HCT116 (cell line): ENCODE data around the gene MYL12B. TPM values are rescaled to one million over a fixed set of nuclear protein-coding genes. Genes with fewer than 3 reads are reported as not detected.
A peak's percentile ranks its signal among the peaks of the same experiment; 100 is the strongest.

Source experiments
- ATAC-seq: fragments of 200-7000 bp; cut with Tn5 transposase; 2 replicates; pipeline ENCODE4 v1.9.1; 2020; ENCODE audit warnings: mild to moderate bottlenecking, moderate library complexity
- BruUV-seq: library from RNA; stranded (reverse); fragments of 400-500 nt; replicated peaks from 2 replicates; lab custom pipeline; 2021; lab: Mats Ljungman, UMichigan
- CTCF ChIA-PET: fragments of 300-600 bp; sonication (Branson Sonifier 250); formaldehyde crosslinking; loops from one replicate; lab custom pipeline; 2021; ENCODE audit warnings: antibody characterized with exemption; lab: Charles Lee
- POLR2A ChIA-PET: fragments of 300-600, 350-600 bp; sonication (Branson Sonifier 250); formaldehyde crosslinking; loops from one replicate; lab custom pipeline; 2021; ENCODE audit warnings: antibody characterized with exemption; lab: Charles Lee
- RAD21 ChIA-PET, 2 experiments: fragments of 300-600 bp; sonication (Branson Sonifier 250); formaldehyde crosslinking; loops; one replicate each; lab custom pipeline; 2023; ENCODE audit warnings: low total read pairs in 2 of 2; ENCODE audit not compliant: uncharacterized antibody in 2 of 2, unreplicated experiment in 2 of 2, low non-redundant PET in 1 of 2; lab: Charles Lee
- DNase-seq: peaks from one replicate; pipeline ENCODE4 v3.0.0-alpha.2; 2010; ENCODE audit warnings: low read depth, low spot score
- H2AFZ ChIP-seq: fragments of 200-600 bp; shearing (Covaris generic), sonication (generic); 2 replicates; pipeline ENCODE4 v1.6.1; 2017; ENCODE audit warnings: low read depth, mixed run types, mixed read lengths, antibody characterized with exemption, low read length; ENCODE audit not compliant: poor library complexity, severe bottlenecking
- H3K27ac ChIP-seq: 2 replicates; pipeline ENCODE4 v1.5.1; 2012; ENCODE audit warnings: low read depth, low read length
- H3K27me3 ChIP-seq: fragments of 200-600 bp; sonication (generic); 2 replicates; pipeline ENCODE4 v1.6.1; 2016; ENCODE audit warnings: mixed run types, low read length, mixed read lengths; ENCODE audit not compliant: insufficient read depth
- H3K36me3 ChIP-seq, 2 experiments: fragments of 200-500 bp in 1 of 2; fragments of 200-600 bp in 1 of 2; sonication (Bioruptor generic) in 1 of 2; sonication (generic) in 1 of 2; 2 replicates each; pipeline versions ENCODE4 v1.5.1 to v1.6.1; 2014 to 2016; ENCODE audit warnings: low read length in 2 of 2, inconsistent platforms in 1 of 2, mixed read lengths in 1 of 2, mixed run types in 1 of 2; ENCODE audit not compliant: insufficient read depth in 2 of 2, control insufficient read depth in 1 of 2
- H3K4me1 ChIP-seq, 2 experiments: fragments of 200-600 bp in 1 of 2; sonication (generic) in 1 of 2; 2 replicates each; pipeline versions ENCODE4 v1.5.1 to v1.6.1; 2012 to 2017; ENCODE audit warnings: low read length in 2 of 2, inconsistent platforms in 1 of 2, mild to moderate bottlenecking in 1 of 2, mixed read lengths in 1 of 2, mixed run types in 1 of 2, moderate library complexity in 1 of 2; ENCODE audit not compliant: insufficient read depth in 2 of 2, control insufficient read depth in 1 of 2
- H3K4me2 ChIP-seq: fragments of 200-600 bp; sonication (generic); 2 replicates; pipeline ENCODE4 v1.6.1; 2017; ENCODE audit warnings: mixed run types, low read length, mixed read lengths
- H3K4me3 ChIP-seq, 2 experiments: fragments of 200-600 bp in 1 of 2; sonication (generic) in 1 of 2; replicated peaks in 1 of 2; 2 replicates each; pipeline ENCODE4 v1.5.1; 2011 to 2016; ENCODE audit warnings: low read length in 2 of 2, control low read depth in 1 of 2, low read depth in 1 of 2, mild to moderate bottlenecking in 1 of 2, mixed read lengths in 1 of 2, mixed run types in 1 of 2
- H3K79me2 ChIP-seq: fragments of 200-600 bp; sonication (generic); 2 replicates; pipeline ENCODE4 v1.6.1; 2017; ENCODE audit warnings: mild to moderate bottlenecking, mixed run types, low read length, moderate library complexity, mixed read lengths; ENCODE audit not compliant: insufficient read depth
- H3K9ac ChIP-seq: fragments of 200-600 bp; sonication (generic); 2 replicates; pipeline ENCODE4 v1.6.1; 2016; ENCODE audit warnings: low read length, mixed read lengths
- H3K9me2 ChIP-seq: fragments of 200-600 bp; sonication (generic), shearing (Covaris generic); 2 replicates; pipeline ENCODE4 v1.6.1; 2017; ENCODE audit warnings: mixed run types, mild to moderate bottlenecking, moderate library complexity; ENCODE audit not compliant: insufficient read depth
- H3K9me3 ChIP-seq, 2 experiments: fragments of 200-500 bp in 1 of 2; fragments of 200-600 bp in 1 of 2; sonication (Bioruptor generic) in 1 of 2; sonication (generic) in 1 of 2; 2 replicates each; pipeline ENCODE4 v1.6.1; 2014 to 2017; ENCODE audit warnings: low read length in 2 of 2, mixed read lengths in 2 of 2, inconsistent platforms in 1 of 2, low read depth in 1 of 2, mild to moderate bottlenecking in 1 of 2, mixed run types in 1 of 2, moderate library complexity in 1 of 2; ENCODE audit not compliant: control insufficient read depth in 1 of 2, insufficient read depth in 1 of 2
- H4K20me1 ChIP-seq: fragments of 200-600 bp; sonication (generic), shearing (Covaris generic); 2 replicates; pipeline ENCODE4 v1.6.1; 2017; ENCODE audit warnings: mixed run types, mild to moderate bottlenecking, moderate library complexity; ENCODE audit not compliant: insufficient read depth
- EGR1 ChIP-seq: IDR thresholded peaks from 2 replicates; pipeline ENCODE4 v1.6.1; 2012; ENCODE audit warnings: low read depth
- EZH2 ChIP-seq: fragments of 200-600 bp; sonication (generic); IDR thresholded peaks from 2 replicates; pipeline ENCODE4 v1.6.1; 2017; ENCODE audit warnings: antibody characterized with exemption, mixed run types
- FOSL1 ChIP-seq: IDR thresholded peaks from 2 replicates; pipeline ENCODE4 v1.6.1; 2012; ENCODE audit warnings: low read depth
- JUND ChIP-seq: IDR thresholded peaks from 2 replicates; pipeline ENCODE4 v1.6.1; 2012
- MAX ChIP-seq: IDR thresholded peaks from 2 replicates; pipeline ENCODE4 v1.6.1; 2012
- POLR2AphosphoS5 ChIP-seq: IDR thresholded peaks from 2 replicates; pipeline ENCODE4 v1.6.1; 2011; ENCODE audit warnings: mild to moderate bottlenecking, low read depth, low read length, moderate library complexity
- RAD21 ChIP-seq: IDR thresholded peaks from 2 replicates; pipeline ENCODE4 v1.6.1; 2012; ENCODE audit warnings: low read depth, mild to moderate bottlenecking
- SP1 ChIP-seq: IDR thresholded peaks from 2 replicates; pipeline ENCODE4 v1.6.1; 2012; ENCODE audit warnings: low read depth
- SRF ChIP-seq: IDR thresholded peaks from 2 replicates; pipeline ENCODE4 v1.6.1; 2012; ENCODE audit warnings: low read depth
- TCF7L2 ChIP-seq: IDR thresholded peaks from 2 replicates; pipeline ENCODE4 v1.7.0; 2011; ENCODE audit warnings: borderline replicate concordance, inconsistent platforms; ENCODE audit not compliant: insufficient read depth, insufficient read length; ENCODE audit errors: extremely low read depth
- ZNF274 ChIP-seq: fragments of 200-500 bp; sonication (Bioruptor generic); IDR thresholded peaks from 2 replicates; pipeline ENCODE4 v1.6.1; 2014; ENCODE audit warnings: mild to moderate bottlenecking, low read depth, low read length, inconsistent platforms
- intact Hi-C: fragments of 100-400 bp; cut with micrococcal nuclease; formaldehyde crosslinking; loops from 2 replicates; pipeline ENCODE4 v1.10.0; 2022
- total RNA-seq: library from RNA; stranded (reverse); gene quantifications from one replicate; pipeline ENCODE4 v1.2.1, GENCODE V29; 2021; ENCODE audit not compliant: unreplicated experiment

MYL12B gene
- total RNA-seq, 1 experiment from 2014 or later, result 403 TPM

DNA sequence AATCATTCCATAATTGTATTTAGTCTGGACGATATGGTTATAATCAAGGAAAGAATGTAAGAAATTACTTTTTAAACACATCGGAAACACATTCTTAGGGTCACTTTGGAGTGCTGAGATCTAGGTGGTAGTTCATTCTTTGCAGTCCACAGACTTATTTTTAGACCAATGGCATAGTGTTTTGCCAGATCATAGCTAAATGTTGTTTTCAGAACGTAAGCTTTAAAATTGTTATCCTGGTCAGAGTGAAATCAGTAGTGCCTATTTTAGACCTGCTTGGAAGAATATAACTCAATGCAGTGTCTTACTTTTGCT is 10.0 kb upstream of the MYL12B start:
- Histone ChIP-seq H3K4me1 (peaks cover 29 to 37% of the 10 kb centered on the region in 2 experiments), H3K27ac (no peak overlapping the region), H2AFZ (no peak overlapping the region), H3K9me2 (no peaks in the 10 kb centered on the region), H3K27me3 (no peaks in the 10 kb centered on the region), H3K9ac (no peak overlapping the region), H4K20me1 (peaks cover 7% of the 10 kb centered on the region; the same call in 1 of the 2 replicates), H3K9me3 (no peaks in the 10 kb centered on the region), H3K4me2 (peak overlapping the region; percentile 71; the same call in 1 of the 2 replicates), H3K4me3 (no peak overlapping the region), H3K36me3 (peaks cover 33 to 51% of the 10 kb centered on the region in 2 experiments; a peak in 3 of 4 replicates), H3K79me2 (peaks cover 71% of the 10 kb centered on the region)
- TF ChIP-seq POLR2AphosphoS5 (0 out of 2 replicates have a peak, but pooled peaks have one; percentile 13), SP1 (no peak), EGR1 (no peak), TCF7L2 (no peak)
- ChIA-PET RAD21 (no interaction called here), CTCF (no interaction called here), POLR2A (interaction anchor here (3.4 kb wide), 1 partner anchor 9 kb away, joined by 20 read pairs; the partner anchor contains the start of gene MYL12B)
- intact Hi-C loops, result no loop called here
- BruUV-seq, result no TSS peak
- DNase-seq, result no peak
- ATAC-seq, result no peak

DNA sequence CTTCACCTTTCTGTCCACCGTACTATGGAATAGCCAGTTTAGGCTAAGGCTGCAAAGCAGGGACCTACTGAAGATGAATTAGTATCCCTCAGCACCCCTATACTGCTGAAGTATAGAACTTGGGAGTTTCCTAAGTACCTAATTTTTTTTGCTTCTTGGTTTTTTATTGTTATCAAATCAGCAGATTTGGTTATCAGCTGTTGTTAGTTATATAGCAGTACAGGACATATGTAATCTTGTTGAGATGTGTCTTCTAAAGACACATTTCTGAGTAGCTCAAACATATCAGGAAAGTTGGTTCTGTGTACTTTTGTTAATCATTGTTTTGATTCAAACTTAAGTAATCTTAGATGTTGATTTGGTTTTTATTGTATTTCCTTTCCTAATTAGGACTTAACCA is 9.1 kb upstream of the MYL12B start:
- Histone ChIP-seq H3K36me3 (peaks cover 36 to 59% of the 10 kb centered on the region in 2 experiments; a peak in 3 of 4 replicates), H3K9me2 (no peaks in the 10 kb centered on the region), H3K9ac (no peak overlapping the region), H3K27ac (no peak overlapping the region), H3K4me1 (peaks cover 29 to 34% of the 10 kb centered on the region in 2 experiments), H3K79me2 (peaks cover 68% of the 10 kb centered on the region), H2AFZ (no peak overlapping the region), H3K4me3 (no peak overlapping the region), H3K4me2 (no peak overlapping the region), H3K27me3 (no peaks in the 10 kb centered on the region), H4K20me1 (peaks cover 7% of the 10 kb centered on the region; the same call in 1 of the 2 replicates), H3K9me3 (no peaks in the 10 kb centered on the region)
- POLR2A ChIA-PET, result no interaction called here
- TF ChIP-seq SRF (no peak), JUND (no peak), SP1 (no peak), EZH2 (no peak), RAD21 (no peak), MAX (no peak), EGR1 (no peak), ZNF274 (no peak), FOSL1 (no peak)
- RAD21 ChIA-PET, result no interaction called here
- CTCF ChIA-PET, result no interaction called here
- no TSS peak for BruUV-seq
- no peak for DNase-seq
- intact Hi-C loops, result no loop called here
- no peak for ATAC-seq
